HG03064 (cell line): ENCODE data around the gene KCNG2.
A peak's percentile ranks its signal among the peaks of the same experiment; 100 is the strongest.
"Not testable (repeated sequence)": the region's sequence is repeated elsewhere in the genome, so short reads cannot be mapped to it uniquely, and the experiment has no call there.

Experiments used
- ATAC-seq: cut with Tn5 transposase; IDR thresholded peaks from one replicate; pipeline ENCODE4 v1.9.1; 2021; ENCODE audit warnings: low read depth; ENCODE audit not compliant: unreplicated experiment

Gene KCNG2

GRCh38 chr18:79849328-79850207 is 51.8 kb downstream of the KCNG2 start:
- no peak for ATAC-seq

DNA sequence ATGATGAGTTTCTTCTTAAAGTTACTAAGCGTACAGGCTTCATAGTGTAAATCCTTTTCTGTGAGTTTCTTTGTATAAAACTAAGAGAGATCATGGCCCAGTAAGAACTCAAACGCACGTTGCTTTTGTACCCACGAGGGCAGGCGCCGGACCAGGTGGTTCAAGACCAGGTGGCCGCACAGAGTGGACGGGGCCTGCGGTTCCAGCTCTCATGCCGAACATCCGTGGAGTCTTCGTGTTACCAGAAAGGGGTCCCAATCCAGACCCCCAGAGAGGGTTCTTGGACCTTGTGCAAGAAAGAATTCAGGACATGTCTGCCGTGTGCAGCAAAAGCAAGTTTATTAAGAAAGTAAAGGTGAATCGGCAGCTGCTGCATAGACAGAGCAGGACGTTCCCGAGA is 53.0 kb downstream of the KCNG2 start:
- no peak for ATAC-seq

DNA sequence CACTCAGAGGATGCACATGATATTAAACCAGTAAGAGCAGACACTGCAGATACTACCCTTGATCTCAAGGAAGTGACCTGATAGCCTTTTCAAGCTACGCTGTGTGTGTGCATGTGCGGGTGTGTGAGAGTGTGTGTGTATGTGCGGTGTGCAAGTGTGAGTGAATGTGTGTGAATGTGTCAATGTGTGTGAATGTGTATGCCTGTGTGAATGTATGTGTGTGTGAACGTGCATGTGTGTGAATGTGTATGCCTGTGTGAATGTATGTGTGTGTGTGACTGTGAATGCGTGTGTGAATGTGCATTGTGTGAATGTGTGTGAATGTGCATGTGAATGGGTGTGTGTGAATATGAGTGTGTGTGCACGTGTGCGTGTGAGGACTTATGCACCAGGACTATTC is 53.8 kb downstream of the KCNG2 start:
- ATAC-seq = no peak

DNA sequence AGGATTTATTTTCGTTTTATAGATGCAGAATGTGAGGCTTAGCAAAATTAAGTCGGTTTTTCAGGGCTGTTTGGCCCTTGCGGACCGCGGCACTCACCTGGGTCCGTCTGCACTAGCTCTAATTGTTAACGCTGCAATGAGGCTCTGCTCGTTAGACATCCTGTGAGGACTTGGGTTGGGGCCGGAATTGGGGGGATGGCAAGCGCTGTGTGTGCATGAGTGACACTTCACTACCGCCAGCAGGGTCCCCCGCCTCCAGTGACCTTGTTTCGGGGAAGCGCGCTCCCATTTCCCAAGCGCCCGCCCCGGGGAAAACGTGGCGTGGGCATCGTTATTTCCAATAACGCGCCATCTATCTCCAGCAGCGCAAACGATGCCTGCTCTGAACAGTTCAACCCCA is 54.2 kb downstream of the KCNG2 start:
- ATAC-seq = no peak

- ATAC-seq = no peak
These were observed 55.0 kb downstream of the KCNG2 start for GRCh38 chr18:79852561-79853302.

DNA sequence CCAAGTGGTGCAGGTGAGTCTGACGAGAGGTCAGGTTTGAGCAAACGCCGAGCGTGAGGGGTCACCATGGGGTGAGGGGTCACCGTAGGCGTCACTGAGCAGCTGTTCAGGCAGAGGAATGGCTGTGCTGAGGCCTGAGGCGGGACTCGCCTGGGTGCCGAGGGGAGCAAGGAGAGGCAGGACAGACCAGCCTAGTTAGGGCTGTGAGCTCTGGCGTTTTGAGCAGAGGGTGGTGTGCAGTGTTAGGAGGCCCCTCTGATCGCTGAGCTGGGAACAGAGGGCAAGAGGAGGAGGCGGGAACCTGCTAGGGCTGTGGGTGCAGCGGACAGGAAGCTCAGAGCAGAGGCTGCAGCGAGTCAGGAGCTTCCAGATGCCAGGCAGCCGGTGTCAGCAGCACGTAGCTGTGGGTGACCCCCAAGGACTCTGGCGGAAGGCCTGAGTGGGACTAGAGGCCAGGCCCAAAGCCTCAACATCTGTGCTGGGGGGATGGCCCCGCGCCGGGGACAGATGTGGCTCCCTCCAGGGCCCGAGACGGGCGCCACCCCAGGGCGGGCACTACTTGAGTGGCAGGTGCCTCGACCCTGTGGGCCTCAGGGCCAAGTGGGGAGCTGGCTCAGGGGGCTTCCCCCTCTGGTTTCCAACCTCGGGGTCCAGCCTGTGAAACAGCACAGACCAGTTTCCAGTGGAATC is 55.7 kb downstream of the KCNG2 start:
- no peak for ATAC-seq

DNA sequence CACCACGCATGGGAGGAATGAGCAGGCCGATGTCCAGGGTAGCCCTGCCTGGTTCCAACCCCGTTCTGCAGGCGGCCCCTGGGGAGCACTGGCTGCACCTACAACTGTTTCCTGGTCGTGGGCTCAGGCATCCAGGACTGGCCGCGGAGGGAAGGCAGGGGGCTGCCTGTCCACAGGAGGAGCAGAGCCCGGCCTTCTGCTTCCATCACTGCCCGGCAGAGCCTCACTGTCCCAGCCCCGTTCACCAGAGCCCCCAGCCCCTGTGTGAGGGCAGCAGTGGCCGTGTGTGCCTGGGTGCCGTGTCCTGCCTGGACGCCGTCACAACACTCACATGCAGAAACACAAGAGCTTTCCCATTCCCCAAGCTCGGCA is 56.2 kb downstream of the KCNG2 start:
- no peak for ATAC-seq

DNA sequence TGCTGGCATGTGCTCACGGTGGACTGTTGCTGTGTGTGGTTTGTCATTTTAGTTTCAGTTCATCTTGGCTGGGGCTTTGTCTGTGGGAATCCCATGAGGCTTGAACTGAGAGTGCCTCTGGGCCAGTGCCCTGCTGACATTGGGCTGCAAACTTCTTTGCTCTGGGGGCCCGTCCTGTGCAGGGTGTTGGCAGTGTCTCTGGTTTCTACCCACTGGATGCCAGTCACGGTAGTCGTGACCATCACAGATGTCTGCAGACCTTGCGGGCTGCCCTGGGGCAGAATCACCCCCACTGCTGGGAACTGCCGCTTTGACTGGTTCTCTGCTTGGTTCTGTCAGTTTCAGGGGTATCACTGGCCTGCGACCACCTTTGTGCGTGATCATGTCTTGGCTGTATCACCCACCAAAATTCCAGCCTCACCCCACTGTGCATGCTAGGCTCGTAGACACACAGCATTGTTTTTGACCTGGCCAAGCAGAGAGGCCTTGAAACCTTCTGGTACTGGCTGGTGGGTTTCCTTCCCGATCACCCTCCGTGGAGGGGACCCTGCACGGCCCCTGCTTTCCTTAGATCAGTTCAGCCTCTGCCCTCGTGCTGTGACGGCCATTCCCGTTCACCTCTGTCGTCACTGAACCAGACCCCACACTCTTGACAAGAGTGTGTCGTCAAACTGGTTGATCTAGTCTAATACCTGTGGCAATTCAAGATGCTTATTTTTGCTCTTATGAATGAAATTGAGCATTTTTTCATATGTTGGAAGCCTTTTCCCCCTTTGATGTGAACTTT is 57.6 kb downstream of the KCNG2 start:
- ATAC-seq = peak; percentile 85

DNA sequence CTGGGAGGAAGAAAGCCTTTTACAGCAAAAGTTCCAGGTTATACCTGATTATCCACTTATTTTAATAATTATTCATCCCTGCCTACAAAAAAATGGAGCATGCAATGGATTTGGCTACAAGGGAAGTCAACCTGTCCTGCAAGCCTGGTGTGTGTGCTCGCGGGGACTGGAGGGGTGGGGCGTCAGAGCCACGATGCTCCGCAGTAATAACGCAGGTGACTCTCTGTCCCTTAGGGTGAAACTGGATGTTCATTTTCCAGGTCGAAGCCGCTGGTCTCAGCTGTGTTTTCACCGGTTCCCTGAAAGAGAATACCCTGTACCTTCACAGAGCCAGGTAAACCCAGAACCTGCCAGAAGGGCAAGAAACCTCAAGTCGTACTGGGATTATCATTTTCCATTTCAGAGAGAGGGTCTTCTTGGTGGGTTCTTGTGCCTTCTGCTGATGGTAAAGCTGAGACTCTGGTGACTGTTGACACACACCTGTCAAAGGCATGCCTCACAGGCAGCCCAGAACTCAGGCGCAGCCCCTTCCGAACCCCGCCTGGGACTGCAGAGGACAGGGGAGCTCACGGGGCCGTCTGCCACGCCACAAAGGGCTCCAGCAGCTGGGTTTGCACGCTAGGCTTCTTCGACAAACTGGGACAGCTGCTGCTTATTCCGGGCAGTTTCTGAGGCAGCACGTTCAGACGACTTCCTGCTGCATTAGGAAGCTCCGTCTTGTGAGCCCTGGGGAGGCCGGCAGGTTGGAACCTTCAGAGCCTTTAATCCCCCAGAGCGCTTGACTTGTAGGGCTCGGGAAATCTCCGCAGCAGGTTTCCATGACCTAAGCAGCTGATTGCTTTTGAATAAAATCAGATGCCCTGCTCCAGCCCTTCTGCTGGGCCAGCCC is 58.6 kb downstream of the KCNG2 start:
- no peak for ATAC-seq

DNA sequence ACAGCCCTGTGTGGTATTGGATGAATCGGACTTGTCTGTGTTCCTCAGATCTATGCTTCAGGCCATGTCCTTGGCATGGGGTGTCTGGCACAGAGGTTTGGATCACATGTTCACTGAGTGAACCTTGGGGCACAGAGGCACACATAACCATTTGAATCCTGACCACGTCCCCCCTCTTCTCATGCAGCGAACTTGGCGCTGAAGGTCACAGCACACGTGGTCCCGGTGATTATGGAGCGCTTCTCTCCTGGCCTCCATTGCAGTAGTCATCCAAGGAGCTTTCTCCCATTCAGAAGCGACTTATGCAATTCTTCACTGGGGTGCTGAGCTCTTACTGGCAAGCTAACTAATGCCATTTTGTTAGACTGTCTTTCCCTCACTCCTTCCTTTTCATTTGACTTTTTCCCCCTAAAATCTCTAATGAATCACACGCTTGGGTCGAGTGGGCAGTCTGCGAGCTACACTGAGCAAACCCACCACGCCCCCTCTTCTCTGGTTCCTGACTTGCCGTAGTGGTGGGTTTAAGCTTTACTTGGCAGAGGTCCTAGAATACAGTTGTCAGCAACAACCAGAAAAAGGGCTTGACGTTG is 59.4 kb downstream of the KCNG2 start:
- no peak for ATAC-seq

- no peak for ATAC-seq
These were observed 61.6 kb downstream of the KCNG2 start for GRCh38 chr18:79859314-79859713.

- ATAC-seq = no peak
These were observed 63.9 kb downstream of the KCNG2 start for GRCh38 chr18:79861687-79862086.

GRCh38 chr18:79862562-79862961 is 64.8 kb downstream of the KCNG2 start:
- no peak for ATAC-seq

- no peak for ATAC-seq
These were observed 65.6 kb downstream of the KCNG2 start for GRCh38 chr18:79863161-79864005.

DNA sequence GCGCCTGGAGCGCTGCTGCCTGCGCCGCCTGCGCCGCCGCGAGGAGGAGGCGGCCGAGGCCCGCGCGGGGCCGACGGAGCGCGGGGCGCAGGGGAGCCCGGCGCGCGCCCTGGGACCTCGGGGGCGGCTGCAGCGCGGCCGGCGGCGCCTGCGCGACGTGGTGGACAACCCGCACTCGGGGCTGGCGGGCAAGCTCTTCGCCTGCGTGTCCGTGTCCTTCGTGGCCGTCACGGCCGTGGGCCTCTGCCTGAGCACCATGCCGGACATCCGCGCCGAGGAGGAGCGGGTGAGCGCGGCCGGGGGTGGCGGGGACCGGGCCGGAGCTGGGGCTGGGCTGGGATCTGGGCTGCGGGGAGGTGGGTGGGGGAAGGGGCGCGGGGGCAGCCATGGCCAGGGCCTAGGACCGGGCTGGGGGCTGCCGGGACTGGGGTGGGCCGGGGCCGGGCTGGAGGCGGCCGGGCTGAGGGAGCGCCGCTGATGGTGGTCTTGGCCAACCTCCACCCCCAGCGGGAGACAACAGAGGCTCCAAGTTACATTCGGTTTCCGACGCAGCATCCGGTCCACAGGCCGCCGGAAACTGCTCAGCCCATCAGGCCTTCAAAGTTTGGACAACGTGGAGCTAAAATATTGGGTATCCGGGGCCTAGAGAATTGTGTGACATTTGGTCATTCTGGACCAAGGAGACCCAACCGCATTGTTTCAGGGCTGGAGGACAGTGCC is 66.4 kb downstream of the KCNG2 start:
- no peak for ATAC-seq

- ATAC-seq = not testable (repeated sequence)
These were observed 67.2 kb downstream of the KCNG2 start for GRCh38 chr18:79864955-79865354.

- not testable (repeated sequence) for ATAC-seq
These were observed 68.2 kb downstream of the KCNG2 start for GRCh38 chr18:79865951-79866350.
